ENCODE results near the gene MRAS.

Gene MRAS

DNA sequence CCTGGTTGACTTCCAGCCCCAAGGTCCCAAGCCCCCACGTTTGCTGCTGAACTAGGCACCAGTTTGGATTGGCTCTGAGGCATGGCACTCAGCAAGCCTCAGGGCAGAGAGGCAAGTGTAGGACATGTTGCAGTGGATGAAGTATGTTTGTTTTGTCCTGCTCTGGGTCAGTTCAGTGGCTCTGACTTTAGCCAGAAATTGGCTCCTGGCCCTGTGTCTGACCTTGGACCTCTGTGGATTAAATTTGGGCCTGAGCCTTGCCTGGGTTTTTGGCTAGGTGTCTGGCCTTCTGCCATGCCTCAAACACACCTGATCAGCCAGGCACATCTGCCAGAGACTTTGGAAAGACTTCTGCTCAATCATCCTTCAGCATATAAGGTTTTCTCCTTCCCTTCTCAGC, 3.6 kb upstream of the MRAS start:
- no peak for DNase-seq

DNA sequence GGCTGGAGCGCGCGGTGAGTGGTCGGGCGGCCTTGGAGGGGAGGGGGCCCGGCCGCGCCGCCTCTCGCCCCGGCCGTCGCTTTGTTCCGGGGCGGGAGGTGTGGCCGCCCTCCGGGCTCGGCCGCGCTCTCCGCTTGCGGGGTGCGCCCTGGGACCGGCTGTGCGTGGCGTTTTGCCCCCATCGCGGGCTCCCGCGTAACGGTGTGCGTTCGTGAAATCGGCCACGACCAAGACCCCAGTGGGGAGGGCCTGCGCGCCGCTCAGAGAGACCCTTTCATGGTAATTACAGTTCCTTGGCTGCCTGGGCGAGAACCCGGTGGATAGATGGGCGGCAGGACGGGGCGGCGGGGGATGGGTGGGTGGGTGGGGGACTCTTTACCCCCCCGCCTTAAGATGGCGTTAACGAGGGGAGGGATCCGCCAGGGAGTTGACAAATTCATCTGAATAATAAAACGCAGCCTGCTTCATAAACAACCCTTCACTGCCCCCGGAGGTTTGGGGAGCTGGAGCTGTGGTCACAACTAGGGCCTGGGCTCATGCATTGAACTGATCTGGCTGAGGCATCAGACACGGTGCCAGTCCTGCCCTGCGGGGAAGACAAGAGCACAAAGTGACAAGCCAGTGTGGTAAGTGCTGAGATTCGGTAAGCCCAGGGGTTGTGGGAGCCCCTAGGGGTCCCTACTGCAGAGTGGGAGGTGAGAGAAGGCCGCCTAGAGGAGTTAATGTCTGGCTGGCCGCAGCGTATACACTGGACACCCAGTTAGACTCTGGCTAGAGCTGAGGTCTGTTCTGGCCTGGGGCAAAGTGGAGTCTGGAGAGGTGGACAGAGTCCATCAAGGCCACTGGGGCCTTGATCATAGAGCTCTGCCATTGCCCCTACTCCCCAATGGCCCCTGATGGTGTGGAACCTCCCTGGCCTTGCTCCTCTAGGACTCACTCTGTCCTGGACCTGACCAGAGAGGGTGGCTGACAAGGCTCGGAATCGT, 668 bp downstream of the MRAS start:
- DNase-seq = no peak

DNA sequence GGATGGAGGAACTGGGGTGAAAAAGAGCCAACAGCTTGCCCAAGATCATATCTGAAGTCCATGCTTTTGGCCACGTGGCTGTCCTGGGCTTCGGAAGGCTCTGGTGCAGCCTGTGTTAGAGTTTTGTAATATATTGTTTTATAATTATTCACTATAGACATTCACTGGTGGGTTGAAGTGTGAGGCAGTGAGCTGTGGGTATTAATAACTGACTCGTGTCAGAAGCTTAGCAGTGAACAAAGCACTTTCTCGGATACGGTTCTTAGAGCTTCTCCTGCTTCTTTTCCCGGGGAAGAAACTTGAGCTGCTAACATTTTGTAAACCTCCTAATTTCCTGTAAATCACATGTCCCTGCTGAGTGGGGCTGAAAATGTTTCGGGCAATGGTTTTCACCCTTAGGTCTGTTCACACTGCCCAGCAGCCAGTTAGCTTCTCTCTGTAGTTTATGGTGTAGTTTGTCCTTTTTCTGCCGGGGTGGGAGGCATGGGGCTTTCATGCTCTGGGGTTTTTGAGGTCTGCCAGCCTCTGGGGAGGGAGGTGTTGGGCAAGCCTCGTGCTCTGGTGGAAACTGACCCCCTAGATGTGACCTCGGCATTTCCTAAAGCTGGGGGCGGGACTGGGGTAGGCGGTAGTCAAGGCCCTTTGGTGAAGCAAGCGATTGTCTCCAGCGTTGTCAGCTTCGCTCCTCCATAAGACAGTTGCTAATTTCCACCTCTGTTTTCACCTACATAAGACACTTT, 1.7 kb downstream of the MRAS start:
- no peak for DNase-seq

DNA sequence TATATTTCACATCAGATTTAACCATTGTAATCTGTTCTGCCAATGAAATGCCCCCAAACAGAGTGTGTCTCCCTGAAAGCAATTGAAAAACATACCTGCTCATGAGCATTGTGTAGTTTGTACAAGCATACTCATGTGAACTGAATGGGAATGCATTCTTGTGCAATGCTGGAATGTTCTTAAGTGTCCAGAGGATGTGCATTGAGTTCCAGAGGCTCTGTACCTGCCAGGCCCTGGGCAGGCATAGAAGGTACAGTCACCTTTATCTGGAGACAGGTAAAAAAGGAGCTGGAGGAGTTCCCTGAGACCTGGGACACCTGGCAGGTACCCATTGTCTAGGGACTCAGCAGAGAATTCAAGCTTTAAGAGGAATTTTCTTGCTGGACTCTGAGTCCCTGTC, 2.8 kb downstream of the MRAS start:
- DNase-seq = no peak

GRCh38 chr3:138351916-138352550, 3.7 kb downstream of the MRAS start:
- no peak for DNase-seq

DNA sequence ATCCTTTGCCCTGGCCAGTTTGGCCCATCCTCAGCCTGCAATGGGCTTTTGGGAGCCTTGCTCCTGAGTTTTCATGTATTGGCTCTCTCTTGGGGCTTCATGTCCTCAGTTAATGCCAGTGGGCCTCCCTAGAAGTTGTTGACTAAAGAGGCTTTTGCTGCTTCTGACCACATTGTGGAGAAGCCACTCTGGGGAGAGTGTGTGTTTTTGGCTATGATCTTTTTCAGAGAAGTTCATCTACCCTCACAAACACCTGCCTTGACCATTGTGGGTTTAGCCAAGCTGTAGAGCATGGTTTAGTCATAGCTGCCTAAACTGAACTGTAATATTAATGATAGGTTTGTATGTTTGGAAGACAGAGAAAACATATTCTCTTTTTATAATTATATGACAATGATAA, 6.0 kb downstream of the MRAS start:
- no peak for DNase-seq

DNA sequence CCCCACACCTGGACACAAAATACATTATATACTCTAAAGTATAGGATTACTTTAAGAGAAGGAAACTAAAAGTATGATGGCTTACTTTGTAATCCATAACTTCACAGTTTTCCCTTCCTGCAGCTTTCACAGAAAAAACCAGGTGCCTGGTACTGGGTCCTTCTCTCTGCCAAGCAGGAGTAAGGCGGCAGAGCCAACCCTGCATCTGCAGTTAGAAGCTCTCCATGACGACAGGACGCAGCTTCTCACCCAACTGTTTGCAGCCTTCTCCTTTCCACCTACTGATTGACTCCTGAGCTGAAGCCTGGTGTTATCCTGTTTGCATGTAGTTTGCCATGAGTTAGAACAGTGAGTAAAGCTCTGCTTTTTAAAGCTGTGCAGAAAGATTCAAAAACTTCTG, 6.7 kb downstream of the MRAS start:
- no peak for DNase-seq

GRCh38 chr3:138356730-138357405, 8.5 kb downstream of the MRAS start:
- no peak for DNase-seq

DNA sequence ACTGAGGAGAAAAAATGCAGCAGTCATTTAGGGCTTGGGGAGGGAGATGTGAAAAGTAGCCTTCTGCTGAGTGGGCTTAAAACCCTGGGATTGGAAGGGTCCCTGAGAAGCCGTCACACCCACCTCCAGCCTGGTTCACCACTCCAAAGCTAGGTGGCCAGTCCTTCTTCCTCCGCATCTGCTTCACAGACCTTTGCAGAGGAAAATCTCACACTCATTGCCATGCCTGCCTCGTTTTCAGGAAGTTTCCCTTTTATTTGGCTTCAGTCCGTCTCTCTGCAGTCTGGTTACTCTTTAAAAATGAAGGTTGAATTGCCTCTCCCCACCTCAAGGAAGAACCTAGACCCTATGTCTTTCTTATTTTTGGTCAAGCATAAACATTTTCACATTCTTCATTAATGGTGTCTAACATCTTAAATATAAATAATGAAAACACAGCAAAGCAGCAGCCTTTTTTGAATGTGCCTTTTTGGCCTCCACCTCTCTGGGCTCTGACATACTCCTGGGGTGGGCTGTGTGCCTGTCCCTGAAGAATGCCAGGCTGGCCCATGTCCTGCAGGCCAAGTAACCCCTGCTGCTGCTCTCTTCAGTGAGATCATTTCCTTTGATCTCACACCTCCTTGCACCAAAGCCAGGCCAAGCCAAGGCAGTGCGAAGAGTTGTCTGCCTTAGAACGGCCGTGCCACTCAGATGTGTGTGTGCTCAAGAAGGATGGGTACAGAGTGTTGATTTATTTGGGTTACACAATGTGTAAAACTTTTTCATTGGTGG, 11.0 kb downstream of the MRAS start:
- no peak for DNase-seq

GRCh38 chr3:138359919-138360868, 11.8 kb downstream of the MRAS start:
- DNase-seq = no peak

GRCh38 chr3:138360869-138361525, 12.6 kb downstream of the MRAS start:
- DNase-seq = no peak

DNA sequence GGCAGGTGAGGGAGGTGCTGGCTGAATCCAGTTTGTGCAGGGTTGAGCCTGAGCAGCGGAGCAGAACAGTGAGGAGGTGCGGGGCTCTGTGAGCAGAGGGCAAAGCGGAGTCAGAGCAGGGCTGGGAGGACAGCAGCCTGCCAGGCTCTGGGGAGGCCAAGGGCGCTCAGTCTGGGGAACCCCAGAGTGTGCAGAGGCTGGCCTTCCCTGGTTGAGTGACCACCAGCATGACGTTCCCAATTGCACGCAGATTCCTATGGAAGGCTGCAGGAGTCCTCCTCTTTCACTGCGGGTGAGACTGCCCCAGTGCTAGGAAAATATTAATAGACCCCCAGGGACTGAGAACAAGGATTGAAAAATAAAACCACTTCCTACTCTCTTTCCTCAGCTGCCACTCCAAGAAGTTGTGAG, 13.2 kb downstream of the MRAS start:
- DNase-seq = no peak

GRCh38 chr3:138362538-138362937, 14.2 kb downstream of the MRAS start:
- DNase-seq = no peak

- no peak for DNase-seq
Observed at GRCh38 chr3:138363322-138363721, 14.9 kb downstream of the MRAS start.

- DNase-seq = no peak
Observed at GRCh38 chr3:138364356-138365252, 16.2 kb downstream of the MRAS start.

GRCh38 chr3:138365253-138365555, 16.8 kb downstream of the MRAS start:
- no peak for DNase-seq

- no peak for DNase-seq
Observed at GRCh38 chr3:138366006-138366759, 17.8 kb downstream of the MRAS start.

- DNase-seq = no peak
Observed at GRCh38 chr3:138367326-138367850, 19.0 kb downstream of the MRAS start.

DNA sequence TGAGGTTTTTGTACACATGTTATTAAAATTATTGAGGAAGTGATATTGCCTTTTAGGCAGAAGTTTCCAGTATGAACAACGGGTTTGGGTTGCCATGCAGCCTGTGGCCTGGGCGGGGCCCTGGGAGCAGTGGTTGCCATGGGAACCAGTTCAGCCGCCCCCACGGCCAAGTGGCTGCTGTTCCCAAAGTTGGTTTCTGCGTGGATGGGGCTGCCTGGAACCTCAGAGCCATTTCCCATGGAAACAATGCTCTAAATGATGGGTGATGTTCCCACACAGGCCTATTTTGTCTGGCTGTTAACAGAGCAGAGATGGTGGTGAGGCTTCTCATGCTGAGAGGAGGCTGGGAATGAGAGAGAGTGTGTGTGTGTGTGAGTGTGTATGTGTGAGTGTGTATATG, 19.5 kb downstream of the MRAS start:
- DNase-seq = no peak
